Measurements from ENCODE around the gene NUP62.
"Not testable (repeated sequence)": the region's sequence is repeated elsewhere in the genome, so short reads cannot be mapped to it uniquely, and the experiment has no call there.

The NUP62 gene

GRCh38 chr19:49929121-49929610, at the start of gene NUP62, which contains the start of gene ATF5:
Gene NUP62 (minus strand): TSS chr19:49929504. CDS start chr19:49909807, 19,697 bp downstream.
Gene ATF5 (plus strand): TSS chr19:49929205. CDS start chr19:49930851, 1,646 bp downstream.
- peak; percentile 71 for DNase-seq (ENCODE audit: low spot score)

GRCh38 chr19:49978324-49978723, 49.0 kb upstream of the NUP62 start:
- no peak for DNase-seq (ENCODE audit: low spot score)

GRCh38 chr19:49977881-49978280, 48.6 kb upstream of the NUP62 start:
- DNase-seq (ENCODE audit: low spot score), result no peak

GRCh38 chr19:49977076-49977475, 47.8 kb upstream of the NUP62 start:
- no peak for DNase-seq (ENCODE audit: low spot score)

- DNase-seq (ENCODE audit: low spot score), result no peak
Observed at GRCh38 chr19:49976496-49976895, 47.2 kb upstream of the NUP62 start.

- no peak for DNase-seq (ENCODE audit: low spot score)
Observed at GRCh38 chr19:49975051-49975450, 45.7 kb upstream of the NUP62 start.

- DNase-seq (ENCODE audit: low spot score), result no peak
Observed at GRCh38 chr19:49973987-49974386, 44.7 kb upstream of the NUP62 start.

GRCh38 chr19:49972841-49973240, 43.5 kb upstream of the NUP62 start:
- no peak for DNase-seq (ENCODE audit: low spot score)

- no peak for DNase-seq (ENCODE audit: low spot score)
Observed at GRCh38 chr19:49971991-49972411, 42.7 kb upstream of the NUP62 start.

GRCh38 chr19:49969355-49969754, 40.1 kb upstream of the NUP62 start:
- not testable (repeated sequence) for DNase-seq (ENCODE audit: low spot score)

- no peak for DNase-seq (ENCODE audit: low spot score)
Observed at GRCh38 chr19:49968279-49968922, 39.1 kb upstream of the NUP62 start.

GRCh38 chr19:49960980-49961379, 31.7 kb upstream of the NUP62 start, which contains the start of gene SIGLEC11:
Gene SIGLEC11 (minus strand): TSS chr19:49961172. CDS start chr19:49961081, 91 bp downstream.
- not testable (repeated sequence) for DNase-seq (ENCODE audit: low spot score)

- not testable (repeated sequence) for DNase-seq (ENCODE audit: low spot score)
Observed at GRCh38 chr19:49959892-49960291, 30.6 kb upstream of the NUP62 start.

GRCh38 chr19:49958596-49958995, 29.3 kb upstream of the NUP62 start:
- DNase-seq (ENCODE audit: low spot score), result not testable (repeated sequence)

- DNase-seq (ENCODE audit: low spot score), result not testable (repeated sequence)
Observed at GRCh38 chr19:49958144-49958543, 28.8 kb upstream of the NUP62 start.

GRCh38 chr19:49957262-49957915, 28.1 kb upstream of the NUP62 start:
- no peak for DNase-seq (ENCODE audit: low spot score)

GRCh38 chr19:49956115-49956495, 26.8 kb upstream of the NUP62 start:
- DNase-seq (ENCODE audit: low spot score), result no peak

GRCh38 chr19:49954933-49955332, 25.6 kb upstream of the NUP62 start:
- no peak for DNase-seq (ENCODE audit: low spot score)

GRCh38 chr19:49954092-49954829, 25.0 kb upstream of the NUP62 start:
- DNase-seq (ENCODE audit: low spot score), result peak; percentile 31

- DNase-seq (ENCODE audit: low spot score), result no peak
Observed at GRCh38 chr19:49953416-49953815, 24.1 kb upstream of the NUP62 start.

- DNase-seq (ENCODE audit: low spot score), result no peak
Observed at GRCh38 chr19:49952906-49953305, 23.6 kb upstream of the NUP62 start.

- DNase-seq (ENCODE audit: low spot score), result no peak
Observed at GRCh38 chr19:49952479-49952836, 23.2 kb upstream of the NUP62 start.

Measured in NAMALWA (cell line).